Lung (tissue), 12 donors: ENCODE data around the gene CMSS1. TPM values are rescaled to one million over a fixed set of nuclear protein-coding genes. Genes with fewer than 3 reads are reported as not detected.

Source experiments
- ATAC-seq: fragments of 200-7000 bp; cut with Tn5 transposase; one replicate; pipeline ENCODE4 v1.9.1; 2020; ENCODE audit warnings: moderate number of reproducible peaks; ENCODE audit not compliant: insufficient read depth, low FRiP score
- DNase-seq, 3 donors: peaks; one replicate each; pipeline ENCODE4 v3.0.0-alpha.2; 2013 to 2017
- H3K27ac ChIP-seq, 2 donors: one replicate each; pipeline ENCODE4 v1.5.1; 2013; ENCODE audit warnings: mild to moderate bottlenecking in 2 of 2, moderate library complexity in 2 of 2, control low read depth in 1 of 2, inconsistent platforms in 1 of 2, low read depth in 1 of 2, low read length in 1 of 2
- H3K27me3 ChIP-seq, 3 donors: one replicate each; pipeline ENCODE4 v1.5.1; 2013; ENCODE audit warnings: low read length in 2 of 3; ENCODE audit not compliant: control insufficient read depth in 3 of 3, insufficient read depth in 3 of 3
- H3K36me3 ChIP-seq, 4 donors: one replicate each; pipeline ENCODE4 v1.5.1; 2013; ENCODE audit warnings: low read length in 4 of 4, mild to moderate bottlenecking in 1 of 4, moderate library complexity in 1 of 4; ENCODE audit not compliant: control insufficient read depth in 4 of 4, insufficient read depth in 4 of 4
- H3K4me1 ChIP-seq, 5 donors: one replicate each; pipeline ENCODE4 v1.5.1; 2013; ENCODE audit warnings: low read length in 5 of 5, mild to moderate bottlenecking in 2 of 5, moderate library complexity in 1 of 5; ENCODE audit not compliant: control insufficient read depth in 5 of 5, insufficient read depth in 5 of 5
- H3K4me3 ChIP-seq: one replicate; pipeline ENCODE4 v1.5.1; 2013; ENCODE audit warnings: mild to moderate bottlenecking, control low read depth, moderate library complexity
- H3K9ac ChIP-seq, 2 donors: one replicate each; pipeline ENCODE4 v1.5.1; 2013; ENCODE audit warnings: low read length in 2 of 2, control low read depth in 1 of 2; ENCODE audit not compliant: insufficient read depth in 1 of 2
- H3K9me3 ChIP-seq, 4 donors: one replicate each; pipeline ENCODE4 v1.5.1; 2013; ENCODE audit warnings: low read length in 3 of 4, mild to moderate bottlenecking in 1 of 4, moderate library complexity in 1 of 4; ENCODE audit not compliant: control insufficient read depth in 4 of 4, insufficient read depth in 3 of 4
- CTCF ChIP-seq: IDR thresholded peaks from 2 replicates; pipeline ENCODE4 v1.5.1; 2012; ENCODE audit warnings: mild to moderate bottlenecking; ENCODE audit errors: control extremely low read depth, extremely low read depth
- WGBS, 2 donors: extraction: QIAGEN DNeasy Blood & Tissue Kit; methylation state at CpG; one replicate each; pipeline ENCODE4 v1.1.7; 2013; 5-methylcytosine and 5-hydroxymethylcytosine counted together
- polyA plus RNA-seq, 2 donors: library from polyadenylated mRNA; stranded (reverse); fragments of 200-250 nt; gene quantifications; one replicate each; pipeline ENCODE4 v1.2.1, GENCODE V29; 2013
- total RNA-seq, 2 donors: library from RNA; depleted of rRNA in 1 of 2; stranded (reverse); fragments of >200 nt in 1 of 2; gene quantifications; one replicate each; pipeline ENCODE4 v1.2.1, GENCODE V29; 2014 to 2021
- donor health status: control.
- donor health status: control.
- donor health status: Bipolar disorder and iron deficiency.
- donor health status: healthy.
- donor health status: DM: yes; HTN: yes; CAD: no.

CMSS1 gene
- total and polyA plus RNA-seq, 4 donors: 12.3 to 28.9 (median 22.6) TPM

GRCh38 chr3:100107221-100107814 lies 289.7 kb downstream of the CMSS1 start:
- Histone ChIP-seq H3K27ac (no peak overlapping the region), H3K9me3 (no peaks in the 10 kb centered on the region), H3K36me3 (no peaks in the 10 kb centered on the region), H3K4me3 (no peak overlapping the region), H3K9ac (no peak overlapping the region), H3K4me1 (peaks cover 6 to 42% (median 14%) of the 10 kb centered on the region in 5 donors), H3K27me3 (no peaks in the 10 kb centered on the region)
- DNase-seq (no peak), ATAC-seq (no peak)
- no peak for TF ChIP-seq CTCF
- WGBS, 2 donors: 47 to 62% methylated on average over 4 of the region's 4 CpGs

GRCh38 chr3:100108464-100109079 lies 290.9 kb downstream of the CMSS1 start:
- no peaks in the 10 kb centered on the region for H3K27me3 ChIP-seq
- no peak for DNase-seq
- no peak overlapping the region for H3K9ac ChIP-seq
- H3K4me1 ChIP-seq: peaks cover 5 to 35% (median 11%) of the 10 kb centered on the region in 5 donors
- no peak overlapping the region for H3K4me3 ChIP-seq
- H3K27ac ChIP-seq: no peak overlapping the region
- H3K9me3 ChIP-seq: no peaks in the 10 kb centered on the region
- H3K36me3 ChIP-seq: no peaks in the 10 kb centered on the region
- ATAC-seq: no peak
- WGBS, 2 donors: 83 to 87% methylated on average over 7 of the region's 7 CpGs
- no peak for TF ChIP-seq CTCF

GRCh38 chr3:100110162-100110561 lies 292.5 kb downstream of the CMSS1 start:
- Histone ChIP-seq H3K9ac (no peak overlapping the region), H3K4me3 (no peak overlapping the region), H3K27ac (no peak overlapping the region), H3K27me3 (no peaks in the 10 kb centered on the region), H3K36me3 (no peaks in the 10 kb centered on the region), H3K4me1 (peaks cover 0 to 21% (median 13%) of the 10 kb centered on the region in 5 donors), H3K9me3 (no peaks in the 10 kb centered on the region)
- WGBS, 2 donors: 89 to 90% methylated on average over 1 of the region's 1 CpG
- no peak for ATAC-seq
- DNase-seq: no peak
- no peak for TF ChIP-seq CTCF
